H1 (cell line): ENCODE measurements around the gene ARHGEF16. TPM values are rescaled to one million over a fixed set of nuclear protein-coding genes. Genes with fewer than 3 reads are reported as not detected.

ENCODE experiments used
- CTCF ChIA-PET: fragments of 300-600 bp; sonication (Branson Sonifier 250); formaldehyde crosslinking; loops from one replicate; lab custom pipeline; 2021; ENCODE audit not compliant: partially characterized antibody; lab: Charles Lee
- POLR2A ChIA-PET: fragments of 300-600 bp; sonication (Branson Sonifier 250); formaldehyde crosslinking; loops from one replicate; lab custom pipeline; 2021; ENCODE audit warnings: inconsistent platforms; ENCODE audit not compliant: partially characterized antibody; lab: Charles Lee
- DNase-seq, 2 experiments: peaks; one replicate each; pipeline versions ENCODE4 v3.0.0 to v3.0.0-alpha.2; 2010 to 2022; ENCODE audit warnings: low spot score in 2 of 2, low read depth in 1 of 2, mixed read lengths in 1 of 2
- FAIRE-seq: peaks from 2 replicates; lab custom pipeline; 2011; peaks lifted over from hg19 to GRCh38; lab: Jason Lieb, UNC
- H2AFZ ChIP-seq: 2 replicates; pipeline ENCODE4 v1.8.1; 2012; ENCODE audit warnings: low read length, inconsistent platforms
- H2AK5ac ChIP-seq: 2 replicates; pipeline ENCODE4 v1.6.1; 2013; ENCODE audit warnings: low read depth, low read length
- H2BK120ac ChIP-seq: replicated peaks from 2 replicates; pipeline ENCODE3; 2013; ENCODE audit warnings: low read depth, low read length, inconsistent platforms
- H2BK12ac ChIP-seq: 2 replicates; pipeline ENCODE4 v1.6.1; 2013; ENCODE audit warnings: low read depth, low read length
- H2BK15ac ChIP-seq: 2 replicates; pipeline ENCODE4 v1.6.1; 2013; ENCODE audit warnings: low read length
- H2BK20ac ChIP-seq: 2 replicates; pipeline ENCODE4 v1.6.1; 2013; ENCODE audit warnings: low read length
- H2BK5ac ChIP-seq: 2 replicates; pipeline ENCODE4 v1.6.1; 2013; ENCODE audit warnings: low read depth, low read length
- H3K14ac ChIP-seq: 2 replicates; pipeline ENCODE4 v1.6.1; 2013; ENCODE audit warnings: inconsistent platforms; ENCODE audit not compliant: insufficient read length
- H3K18ac ChIP-seq: 2 replicates; pipeline ENCODE4 v1.6.1; 2013; ENCODE audit warnings: low read length; ENCODE audit errors: extremely low read depth
- H3K23ac ChIP-seq: 2 replicates; pipeline ENCODE4 v1.6.1; 2013; ENCODE audit warnings: inconsistent platforms; ENCODE audit not compliant: insufficient read length
- H3K23me2 ChIP-seq: 2 replicates; pipeline ENCODE4 v1.6.1; 2013; ENCODE audit warnings: low read depth, low read length
- H3K27ac ChIP-seq: 2 replicates; pipeline ENCODE4 v1.6.1; 2011; ENCODE audit warnings: low read depth, low read length, inconsistent platforms
- H3K27me3 ChIP-seq, 4 experiments: replicated peaks in 1 of 4; 1 replicate in 1 of 4; 2 replicates in 3 of 4; pipeline versions ENCODE4 v1.6.1 to v1.8.1; 2011 to 2013; ENCODE audit warnings: low read length in 3 of 4, mild to moderate bottlenecking in 3 of 4, inconsistent platforms in 2 of 4, mixed read lengths in 2 of 4, moderate library complexity in 1 of 4; ENCODE audit not compliant: control insufficient read depth in 3 of 4, insufficient read depth in 3 of 4; ENCODE audit errors: extremely low read depth in 1 of 4
- H3K36me3 ChIP-seq, 4 experiments: 2 replicates each; pipeline versions ENCODE4 v1.6.1 to v1.8.1; 2011 to 2013; ENCODE audit warnings: mild to moderate bottlenecking in 4 of 4, low read length in 3 of 4, moderate library complexity in 2 of 4, control low read depth in 1 of 4, inconsistent platforms in 1 of 4; ENCODE audit not compliant: insufficient read depth in 4 of 4, control insufficient read depth in 2 of 4
- H3K4ac ChIP-seq: replicated peaks from 2 replicates; pipeline ENCODE3; 2013; ENCODE audit warnings: low read length, low read depth, mixed read lengths, inconsistent platforms; ENCODE audit not compliant: insufficient read length
- H3K4me1 ChIP-seq, 4 experiments: replicated peaks in 1 of 4; 1 replicate in 1 of 4; 2 replicates in 3 of 4; pipeline versions ENCODE4 v1.6.1 to v1.8.1; 2011 to 2013; ENCODE audit warnings: low read length in 3 of 4, inconsistent platforms in 2 of 4, mixed read lengths in 1 of 4; ENCODE audit not compliant: insufficient read depth in 4 of 4, control insufficient read depth in 3 of 4
- H3K4me2 ChIP-seq, 2 experiments: 2 replicates each; pipeline versions ENCODE4 v1.6.1 to v1.8.1; 2011 to 2013; ENCODE audit warnings: low read depth in 2 of 2, low read length in 2 of 2, control low read depth in 1 of 2, inconsistent platforms in 1 of 2, mild to moderate bottlenecking in 1 of 2; ENCODE audit not compliant: insufficient read depth in 1 of 2
- H3K4me3 ChIP-seq, 4 experiments: fragments of 200-600, 300-600 bp in 1 of 4; sonication (generic), shearing (Covaris generic), sonication (Bioruptor Twin) in 1 of 4; 2 replicates each; pipeline versions ENCODE4 v1.5.1 to v1.8.1; 2011 to 2016; ENCODE audit warnings: low read length in 4 of 4, low read depth in 3 of 4, control low read depth in 2 of 4, inconsistent platforms in 2 of 4, mild to moderate bottlenecking in 2 of 4, mixed read lengths in 1 of 4, moderate library complexity in 1 of 4; ENCODE audit not compliant: insufficient read depth in 2 of 4; ENCODE audit errors: extremely low read depth in 1 of 4
- H3K56ac ChIP-seq: replicated peaks from 2 replicates; pipeline ENCODE3; 2013; ENCODE audit warnings: low read depth, mild to moderate bottlenecking, mixed read lengths, low read length, inconsistent platforms; ENCODE audit not compliant: insufficient read length
- H3K79me1 ChIP-seq: 2 replicates; pipeline ENCODE4 v1.6.1; 2013; ENCODE audit warnings: low read depth, low read length, control low read depth
- H3K79me2 ChIP-seq, 2 experiments: 2 replicates each; pipeline versions ENCODE4 v1.6.1 to v1.8.1; 2012 to 2013; ENCODE audit warnings: low read length in 2 of 2, mild to moderate bottlenecking in 2 of 2, inconsistent platforms in 1 of 2; ENCODE audit not compliant: insufficient read depth in 2 of 2, control insufficient read depth in 1 of 2
- H3K9ac ChIP-seq, 4 experiments: replicated peaks in 1 of 4; 1 replicate in 1 of 4; 2 replicates in 3 of 4; pipeline versions ENCODE4 v1.6.1 to v1.8.1; 2011 to 2013; ENCODE audit warnings: low read depth in 3 of 4, low read length in 3 of 4, control low read depth in 2 of 4, mild to moderate bottlenecking in 2 of 4, moderate library complexity in 2 of 4, inconsistent platforms in 1 of 4; ENCODE audit errors: extremely low read depth in 1 of 4
- H3K9me3 ChIP-seq, 2 experiments: 2 replicates each; pipeline versions ENCODE4 v1.6.1 to v1.8.1; 2012 to 2013; ENCODE audit warnings: mild to moderate bottlenecking in 2 of 2, moderate library complexity in 2 of 2, control low read depth in 1 of 2, inconsistent platforms in 1 of 2, low read depth in 1 of 2, low read length in 1 of 2, mixed read lengths in 1 of 2; ENCODE audit not compliant: insufficient read depth in 2 of 2
- H4K20me1 ChIP-seq, 2 experiments: replicated peaks in 1 of 2; 2 replicates each; pipeline versions ENCODE3 to v1.8.1; 2011 to 2013; ENCODE audit warnings: inconsistent platforms in 2 of 2, low read length in 2 of 2, mild to moderate bottlenecking in 1 of 2; ENCODE audit not compliant: insufficient read depth in 2 of 2, control insufficient read depth in 1 of 2
- H4K5ac ChIP-seq: 2 replicates; pipeline ENCODE4 v1.6.1; 2013; ENCODE audit warnings: low read length, low read depth, mixed read lengths, inconsistent platforms; ENCODE audit not compliant: insufficient read length
- H4K8ac ChIP-seq: 2 replicates; pipeline ENCODE4 v1.8.0; 2013; ENCODE audit warnings: mild to moderate bottlenecking, moderate library complexity, low read length, inconsistent platforms; ENCODE audit not compliant: insufficient read depth; ENCODE audit errors: extremely low read depth
- H4K91ac ChIP-seq: replicated peaks from 2 replicates; pipeline ENCODE3; 2013; ENCODE audit warnings: low read length, mixed read lengths, inconsistent platforms; ENCODE audit not compliant: insufficient read length
- GABPA ChIP-seq: IDR thresholded peaks from 2 replicates; pipeline ENCODE4 v1.6.1; 2011; ENCODE audit warnings: mild to moderate bottlenecking, low read length, moderate library complexity, borderline replicate concordance; ENCODE audit not compliant: insufficient read depth
- WGBS, 2 experiments: shearing (Covaris generic) in 1 of 2; methylation state at CpG; one replicate each; pipeline versions ENCODE4 v1.1.6 to v1.1.7; 2013 to 2015; ENCODE audit warnings: low lambda C conversion rate in 2 of 2, mixed read lengths in 2 of 2, inconsistent platforms in 1 of 2, low coverage in 1 of 2, missing lambda C conversion rate in 1 of 2; ENCODE audit not compliant: insufficient replicate concordance in 2 of 2, insufficient coverage in 1 of 2, insufficient read length in 1 of 2; ENCODE audit errors: extremely low coverage in 1 of 2, missing lambda C conversion rate in 1 of 2; 5-methylcytosine and 5-hydroxymethylcytosine counted together
- polyA plus RNA-seq, 7 experiments: library from polyadenylated mRNA; depleted of rRNA in 3 of 7; stranded (reverse) in 5 of 7; unstranded in 2 of 7; fragments of >200 nt in 5 of 7; fragments of 200-250 nt in 2 of 7; gene quantifications; 1 replicate in 5 of 7; 2 replicates in 1 of 7; 4 replicates in 1 of 7; pipeline versions ENCODE4 v1.2.1 to v1.2.3, GENCODE V29; 2011 to 2013; ENCODE audit warnings: missing spikeins in 2 of 7, mixed read lengths in 2 of 7
- total RNA-seq: library from RNA; stranded (reverse); fragmentation: NEBNext Ultra II Directional; extraction: Animal tissue kit (Norgen Biotek cat#: 25700); gene quantifications from 2 replicates; pipeline ENCODE4 v1.2.1, GENCODE V29; 2021
- TF ChIP-seq, protein P1 (sequence below): IDR thresholded peaks from 2 replicates; pipeline ENCODE4 v1.6.1; 2011; ENCODE audit warnings: low read depth, mild to moderate bottlenecking, low read length; ENCODE audit not compliant: insufficient read depth

The ARHGEF16 gene
- total and polyA plus RNA-seq, 2 of the 8 experiments (the other 6 are each of a cell fraction or from before 2014, with no cell fraction given): 18.3 to 20.7 TPM

DNA sequence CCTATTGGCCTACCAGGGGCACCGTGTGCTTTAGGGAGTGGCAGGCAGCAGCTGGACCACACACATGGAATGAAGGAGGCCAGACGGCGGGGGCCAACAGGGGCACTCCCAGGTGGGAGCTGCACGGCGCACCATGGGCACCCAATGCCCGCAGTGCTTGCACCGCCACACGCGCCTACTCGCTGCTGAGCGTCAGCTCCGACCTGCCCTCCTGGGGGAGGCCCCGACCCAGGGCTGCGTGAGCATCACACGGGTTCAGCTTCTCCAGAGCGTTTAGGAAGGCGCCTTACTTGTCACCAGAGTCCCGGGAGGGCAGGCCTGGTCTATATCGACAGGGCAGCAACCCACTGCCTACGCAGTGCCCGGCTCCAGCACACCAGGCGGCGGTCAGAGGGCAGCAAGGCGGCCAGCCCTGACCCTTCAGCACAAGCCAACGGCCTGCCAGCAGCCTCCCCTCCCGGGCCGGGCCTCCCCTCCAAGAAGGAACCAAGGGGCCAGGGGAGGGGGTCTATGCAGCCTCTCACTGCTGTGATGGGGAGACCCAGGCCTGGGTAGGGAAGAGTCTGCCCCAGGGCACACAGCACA is 64.9 kb downstream of the ARHGEF16 start:
- H3K79me2 ChIP-seq: no peaks in the 10 kb centered on the region
- H3K9me3 ChIP-seq: peaks cover 0 to 7% of the 10 kb centered on the region in 2 experiments; a peak in 1 of 4 replicates
- no peak overlapping the region for H4K8ac ChIP-seq
- H2BK5ac ChIP-seq: no peak overlapping the region
- ChIA-PET POLR2A (interaction anchor here (1.6 kb wide), 1 partner anchor 12 kb away, joined by 3 read pairs; no protein-coding TSS in a partner anchor), CTCF (interaction anchor here (1.1 to 4.6 kb wide), 22 partner anchors 8 to 239 kb away, joined by 3 to 43 read pairs (median 6); partner anchors contain the start of gene TP73)
- H3K18ac ChIP-seq: no peak overlapping the region; the same call in 1 of the 2 replicates
- no peak overlapping the region for H2BK15ac ChIP-seq
- H2AK5ac ChIP-seq: no peak overlapping the region
- no peak overlapping the region for H2BK120ac ChIP-seq
- no peak overlapping the region for H2BK20ac ChIP-seq
- H2AFZ ChIP-seq: no peak overlapping the region
- H4K5ac ChIP-seq: no peak overlapping the region
- no peak overlapping the region for H3K27ac ChIP-seq
- peaks cover 0 to 11% of the 10 kb centered on the region in 2 experiments for H4K20me1 ChIP-seq
- DNase-seq (no peak), FAIRE-seq (no peak)
- no peak overlapping the region for H2BK12ac ChIP-seq
- TF ChIP-seq, protein P1, sequence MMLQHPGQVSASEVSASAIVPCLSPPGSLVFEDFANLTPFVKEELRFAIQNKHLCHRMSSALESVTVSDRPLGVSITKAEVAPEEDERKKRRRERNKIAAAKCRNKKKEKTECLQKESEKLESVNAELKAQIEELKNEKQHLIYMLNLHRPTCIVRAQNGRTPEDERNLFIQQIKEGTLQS: no peak
- 0 out of 2 replicates have a peak, but pooled peaks have one; percentile 17 for TF ChIP-seq GABPA
- no peak overlapping the region for H3K56ac ChIP-seq
- no peaks in the 10 kb centered on the region for H3K36me3 ChIP-seq
- H3K23me2 ChIP-seq: no peaks in the 10 kb centered on the region
- no peak overlapping the region for H3K14ac ChIP-seq
- no peak overlapping the region for H3K4me2 ChIP-seq
- 91% methylated on average over 21 of the region's 27 CpGs; no CpG with 5 or more reads in 1 of the 2 experiments for WGBS, 2 experiments
- H3K4me3 ChIP-seq: no peak overlapping the region
- H3K9ac ChIP-seq: no peak overlapping the region
- H4K91ac ChIP-seq: no peak overlapping the region
- H3K79me1 ChIP-seq: no peaks in the 10 kb centered on the region
- no peaks in the 10 kb centered on the region; a peak in 3 of 7 replicates for H3K4me1 ChIP-seq
- H3K27me3 ChIP-seq: no peaks in the 10 kb centered on the region
- H3K4ac ChIP-seq: no peak overlapping the region
- no peak overlapping the region for H3K23ac ChIP-seq
